HG03354 (cell line): ENCODE data around the gene LRRC14B.
"Not testable (repeated sequence)": the region's sequence is repeated elsewhere in the genome, so short reads cannot be mapped to it uniquely, and the experiment has no call there.

Experiments
- ATAC-seq: cut with Tn5 transposase; IDR thresholded peaks from one replicate; pipeline ENCODE4 v1.9.1; 2021; ENCODE audit warnings: mild to moderate bottlenecking; ENCODE audit not compliant: unreplicated experiment, poor library complexity, severe bottlenecking

Gene LRRC14B

DNA sequence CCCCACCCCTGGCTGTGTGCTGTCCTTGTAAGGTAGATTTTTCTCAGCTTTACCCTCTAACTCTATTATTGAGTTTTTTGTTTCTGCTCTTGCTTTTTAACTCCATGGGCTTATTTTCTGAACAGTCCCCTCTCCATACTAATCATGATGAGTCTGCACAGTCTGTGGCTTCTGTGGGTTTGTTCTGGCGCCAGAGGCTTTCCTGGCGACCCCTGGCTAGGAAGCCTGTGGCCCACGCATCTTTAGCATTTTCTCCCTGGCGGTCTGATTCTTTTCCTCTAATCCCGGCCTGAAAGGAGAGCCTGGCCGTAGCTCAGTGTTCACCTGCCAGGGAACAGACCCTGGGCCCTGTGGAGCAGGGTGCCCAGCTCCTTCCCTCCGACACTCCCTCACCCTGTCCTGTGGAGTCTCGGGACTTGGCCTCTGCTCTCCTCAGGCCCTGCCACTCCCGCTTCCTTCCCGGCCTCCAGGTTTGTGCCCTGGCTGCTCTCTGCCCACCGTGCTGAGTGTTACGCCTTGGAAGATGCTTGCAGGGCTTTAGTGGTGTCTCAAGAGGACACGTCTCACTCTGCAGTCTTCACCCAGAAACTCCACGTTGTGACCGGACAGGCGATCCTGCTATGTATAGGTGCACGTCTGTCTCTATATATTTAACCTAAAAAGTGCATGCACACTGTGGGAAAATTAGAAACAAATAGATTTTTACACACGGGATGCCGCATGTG, 31.7 kb upstream of the LRRC14B start:
- ATAC-seq, result no peak

DNA sequence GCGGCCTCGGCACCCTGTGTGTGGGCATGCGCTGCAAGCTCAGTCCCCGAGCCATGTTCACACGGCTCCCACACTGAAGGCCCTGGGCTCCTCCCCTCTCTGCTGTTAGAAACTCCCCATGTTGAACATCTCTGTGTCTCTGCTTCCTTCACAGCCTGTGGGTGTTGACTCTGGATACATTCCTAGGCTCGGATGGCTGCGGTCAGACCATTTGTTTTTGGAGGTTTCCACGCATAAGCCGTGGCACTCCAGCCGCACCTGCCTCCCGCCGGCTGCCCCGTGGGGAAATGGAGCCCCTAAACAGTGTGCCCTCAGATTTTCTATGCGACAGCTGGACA, 31.2 kb upstream of the LRRC14B start:
- no peak for ATAC-seq

- no peak for ATAC-seq
Measured at GRCh38 chr5:160921-161802, 30.1 kb upstream of the LRRC14B start.

GRCh38 chr5:161803-162110, 29.5 kb upstream of the LRRC14B start:
- ATAC-seq, result no peak

GRCh38 chr5:162190-162564, 29.1 kb upstream of the LRRC14B start:
- ATAC-seq, result no peak

GRCh38 chr5:162565-163337, 28.5 kb upstream of the LRRC14B start:
- no peak for ATAC-seq

GRCh38 chr5:163338-163620, 28.0 kb upstream of the LRRC14B start:
- no peak for ATAC-seq

- no peak for ATAC-seq
Measured at GRCh38 chr5:163841-164240, 27.5 kb upstream of the LRRC14B start.

- no peak for ATAC-seq
Measured at GRCh38 chr5:164244-164643, 27.1 kb upstream of the LRRC14B start.

DNA sequence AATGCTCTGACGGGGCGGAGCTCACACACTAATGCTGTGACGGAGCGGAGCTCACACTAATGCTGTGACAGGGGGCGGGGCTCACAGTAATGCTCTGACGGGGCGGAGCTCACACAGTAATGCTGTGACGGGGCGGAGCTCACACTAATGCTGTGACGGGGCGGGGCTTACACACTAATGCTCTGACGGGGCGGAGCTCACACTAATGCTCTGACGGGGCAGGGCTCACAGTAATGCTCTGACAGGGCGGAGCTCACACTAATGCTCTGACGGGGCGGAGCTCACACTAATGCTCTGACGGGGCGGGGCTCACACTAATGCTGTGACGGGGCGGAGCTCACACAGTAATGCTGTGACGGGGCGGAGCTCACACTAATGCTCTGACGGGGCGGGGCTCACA, 26.5 kb upstream of the LRRC14B start:
- ATAC-seq, result not testable (repeated sequence)

DNA sequence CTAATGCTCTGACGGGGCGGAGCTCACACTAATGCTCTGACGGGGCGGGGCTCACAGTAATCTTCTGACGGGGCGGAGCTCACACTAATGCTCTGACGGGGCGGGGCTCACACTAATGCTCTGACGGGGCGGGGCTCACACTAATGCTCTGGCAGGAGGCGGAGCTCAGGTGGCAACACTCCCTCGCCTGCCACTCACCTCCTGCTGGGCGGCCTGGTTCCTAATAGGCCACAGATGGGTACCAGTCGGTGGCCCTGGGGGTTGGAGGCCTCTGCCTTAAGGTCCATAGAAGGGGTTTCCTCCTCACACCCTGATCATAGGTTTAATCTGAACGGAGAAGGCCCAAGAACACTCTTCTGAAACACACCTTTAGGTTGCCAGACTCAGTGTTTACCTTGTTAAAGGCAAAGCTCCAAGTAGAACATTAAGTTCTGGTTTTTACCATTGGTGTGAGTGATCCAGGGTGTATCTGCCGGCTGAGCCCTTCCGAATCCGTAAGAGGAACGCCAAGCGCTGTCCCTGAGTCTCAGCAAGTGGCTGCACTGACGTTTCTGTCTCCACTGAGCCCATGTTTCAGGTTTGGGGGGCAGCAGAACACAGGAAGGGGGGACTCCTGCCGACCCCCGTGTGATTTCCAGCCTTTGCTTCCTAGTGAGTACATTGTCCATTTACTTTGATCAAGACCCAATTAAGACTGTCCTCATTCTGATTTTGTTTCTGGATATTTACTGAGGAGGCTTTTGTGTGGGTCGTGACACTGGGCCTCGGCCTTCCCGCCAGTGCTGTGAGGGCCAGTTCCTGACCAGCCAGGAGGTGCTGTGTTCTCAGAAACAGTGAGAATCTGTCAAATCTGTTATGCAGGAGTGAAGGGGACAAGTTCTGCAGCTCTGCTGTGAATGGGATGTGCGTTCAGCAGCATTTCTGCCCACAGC, 24.6 kb upstream of the LRRC14B start:
- no peak for ATAC-seq

- no peak for ATAC-seq
Measured at GRCh38 chr5:167511-167910, 23.8 kb upstream of the LRRC14B start.

- no peak for ATAC-seq
Measured at GRCh38 chr5:167982-168660, 23.2 kb upstream of the LRRC14B start.

GRCh38 chr5:169071-169727, 22.1 kb upstream of the LRRC14B start:
- no peak for ATAC-seq

DNA sequence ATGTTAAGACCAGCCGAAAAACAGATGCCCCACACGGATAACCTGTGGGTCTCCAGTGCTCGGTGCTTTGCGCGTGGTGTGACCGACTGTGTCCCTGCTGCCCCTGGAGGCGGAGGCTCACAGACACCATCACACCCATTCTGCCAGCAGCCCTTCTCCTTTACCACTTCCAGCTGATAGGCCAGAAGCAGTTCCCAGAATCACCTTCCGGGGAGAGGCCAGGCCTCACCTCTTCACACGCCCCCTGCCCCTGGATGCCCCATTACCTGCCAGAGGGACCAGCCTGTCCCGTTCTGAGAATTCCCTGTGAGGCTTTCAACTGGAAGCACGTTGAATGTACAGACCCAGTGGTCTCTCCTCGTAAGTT, 21.6 kb upstream of the LRRC14B start:
- ATAC-seq, result no peak

DNA sequence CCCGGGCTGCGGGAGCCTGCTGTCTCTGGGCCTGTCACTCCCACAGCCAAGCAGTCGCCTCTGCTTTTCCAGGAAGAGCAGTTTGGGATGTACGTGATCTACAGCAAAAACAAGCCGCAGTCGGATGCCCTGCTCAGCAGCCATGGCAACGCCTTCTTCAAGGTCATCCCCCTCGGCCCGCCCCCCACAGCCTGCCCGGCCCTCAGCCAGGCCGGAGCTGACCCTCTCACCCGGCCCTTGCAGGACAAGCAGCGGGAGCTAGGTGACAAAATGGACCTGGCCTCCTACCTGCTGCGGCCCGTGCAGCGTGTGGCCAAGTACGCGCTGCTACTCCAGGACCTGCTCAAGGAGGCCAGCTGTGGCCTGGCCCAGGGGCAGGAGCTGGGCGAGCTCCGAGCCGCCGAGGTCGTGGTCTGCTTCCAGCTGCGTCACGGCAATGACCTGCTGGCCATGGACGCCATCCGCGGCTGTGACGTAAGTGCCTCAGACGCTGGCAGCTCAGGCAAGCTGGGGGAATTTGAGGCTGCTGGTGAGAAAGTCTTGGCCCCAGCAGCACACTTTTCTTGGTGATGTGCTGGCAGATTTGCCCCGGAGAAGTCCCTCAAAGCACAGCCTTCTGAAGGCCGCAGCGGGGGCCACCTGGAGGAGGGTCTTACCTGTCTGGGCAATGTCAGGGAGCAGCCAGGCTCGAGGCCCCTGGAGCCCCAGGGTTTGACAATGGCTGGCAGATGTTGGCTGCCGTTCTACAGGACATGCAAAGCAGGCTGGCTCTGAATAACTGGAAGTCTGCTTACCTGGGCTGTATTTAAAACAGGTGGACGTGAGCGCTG, 20.1 kb upstream of the LRRC14B start:
- no peak for ATAC-seq

DNA sequence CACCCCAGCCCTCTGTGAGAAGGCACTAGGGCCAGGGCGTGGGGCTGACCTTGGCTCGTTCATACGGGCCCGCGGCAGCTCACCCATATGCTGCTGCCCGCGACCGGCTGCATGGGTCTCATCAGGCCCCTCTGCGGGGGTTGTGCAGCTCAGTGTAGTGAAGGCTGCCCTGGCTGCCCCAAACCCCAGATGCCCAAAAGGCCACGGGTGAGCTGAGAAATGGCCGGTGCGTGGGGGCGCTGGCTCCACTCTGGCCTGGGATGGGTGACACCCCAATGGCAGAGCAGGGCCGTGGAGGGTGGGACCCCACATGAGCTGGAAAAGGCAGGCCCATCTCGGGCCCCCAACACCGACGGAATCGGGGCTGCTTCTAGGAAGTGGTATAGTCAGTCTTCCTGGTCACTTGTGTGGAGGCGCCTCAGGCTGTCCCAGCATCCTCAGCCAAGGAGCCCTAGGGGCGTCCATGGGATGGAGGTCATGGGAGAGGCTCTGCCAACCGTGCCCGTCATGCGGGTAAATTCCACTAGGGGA, 19.4 kb upstream of the LRRC14B start:
- no peak for ATAC-seq

- ATAC-seq, result no peak
Measured at GRCh38 chr5:172421-172820, 18.9 kb upstream of the LRRC14B start.
